WTC11 (cell line): ENCODE measurements around the gene SPECC1L.

Experiments
- FOXK1 ChIP-seq: sonication (generic); formaldehyde crosslinking; IDR thresholded peaks from 2 replicates; pipeline ENCODE4 v1.8.0; 2022; ENCODE audit warnings: mild to moderate bottlenecking, moderate library complexity, missing genetic modification reagents
- MXD4 ChIP-seq: fragments of 250-450 bp; sonication (Bioruptor Pico); IDR thresholded peaks from 2 replicates; pipeline ENCODE4 v1.8.0; 2021; ENCODE audit warnings: mild to moderate bottlenecking, moderate library complexity, borderline replicate concordance
- SP1 ChIP-seq: sonication (generic); formaldehyde crosslinking; conservative IDR thresholded peaks from 2 replicates; pipeline ENCODE4 v1.8.1; 2022; ENCODE audit warnings: missing genetic modification reagents
- TEAD1 ChIP-seq: sonication (generic); formaldehyde crosslinking; IDR thresholded peaks from 2 replicates; pipeline ENCODE4 v1.8.0; 2022; ENCODE audit warnings: mild to moderate bottlenecking, missing genetic modification reagents
- TP53 ChIP-seq: sonication (generic); formaldehyde crosslinking; IDR thresholded peaks from 2 replicates; pipeline ENCODE4 v1.8.1; 2023; ENCODE audit warnings: mild to moderate bottlenecking, missing genetic modification reagents
- TF ChIP-seq, protein P1 (sequence below): sonication (generic); formaldehyde crosslinking; IDR thresholded peaks from 2 replicates; pipeline ENCODE4 v1.8.1; 2022; ENCODE audit warnings: low read depth, missing genetic modification reagents, borderline replicate concordance
- TF ChIP-seq, protein P2 (sequence below): fragments of 200-600 bp; IDR thresholded peaks from 2 replicates; pipeline ENCODE4 v1.8.0; 2022; ENCODE audit warnings: antibody characterized with exemption

DNA sequence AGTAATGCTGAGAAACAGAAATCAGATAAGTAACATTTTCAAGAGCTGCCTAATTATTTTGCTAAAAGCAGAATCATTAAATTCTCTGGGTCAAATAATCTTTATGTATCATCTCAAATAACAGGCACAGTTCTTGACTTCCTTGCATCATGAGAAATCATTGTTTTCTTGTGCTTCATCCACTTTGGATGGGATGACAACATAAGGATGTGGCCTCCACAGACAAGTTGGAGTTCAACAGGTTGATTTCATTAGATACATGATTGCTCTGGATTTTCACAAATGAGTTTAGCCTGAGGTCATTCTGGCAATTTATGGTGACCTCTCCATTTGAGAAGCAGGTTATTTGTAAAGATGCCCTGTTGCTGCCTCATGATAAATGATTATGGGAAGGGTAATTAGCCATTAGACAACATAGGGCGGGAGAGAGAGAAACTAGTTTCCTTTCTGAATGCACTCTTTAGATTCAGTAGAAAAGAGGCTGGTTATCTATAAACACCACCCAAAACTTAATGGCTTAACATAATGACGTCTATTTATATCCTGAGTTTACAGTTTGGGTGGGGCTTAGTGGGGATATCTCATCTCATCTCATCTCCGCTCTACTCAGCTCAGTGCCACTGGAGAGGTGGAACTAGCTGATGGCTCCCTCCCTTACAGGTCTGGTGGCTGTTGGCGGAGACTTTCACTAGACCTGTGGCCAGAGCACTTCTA lies 121.7 kb downstream of the SPECC1L start:
- TF ChIP-seq MXD4 (CRISPR knock-in tag) (no peak), SP1 (CRISPR knock-in tag) (no peak), TEAD1 (CRISPR knock-in tag) (no peak), FOXK1 (CRISPR knock-in tag) (no peak), TP53 (CRISPR knock-in tag) (no peak)
- TF ChIP-seq, protein P1, sequence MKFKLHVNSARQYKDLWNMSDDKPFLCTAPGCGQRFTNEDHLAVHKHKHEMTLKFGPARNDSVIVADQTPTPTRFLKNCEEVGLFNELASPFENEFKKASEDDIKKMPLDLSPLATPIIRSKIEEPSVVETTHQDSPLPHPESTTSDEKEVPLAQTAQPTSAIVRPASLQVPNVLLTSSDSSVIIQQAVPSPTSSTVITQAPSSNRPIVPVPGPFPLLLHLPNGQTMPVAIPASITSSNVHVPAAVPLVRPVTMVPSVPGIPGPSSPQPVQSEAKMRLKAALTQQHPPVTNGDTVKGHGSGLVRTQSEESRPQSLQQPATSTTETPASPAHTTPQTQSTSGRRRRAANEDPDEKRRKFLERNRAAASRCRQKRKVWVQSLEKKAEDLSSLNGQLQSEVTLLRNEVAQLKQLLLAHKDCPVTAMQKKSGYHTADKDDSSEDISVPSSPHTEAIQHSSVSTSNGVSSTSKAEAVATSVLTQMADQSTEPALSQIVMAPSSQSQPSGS (CRISPR knock-in tag): no peak
- TF ChIP-seq, protein P2, sequence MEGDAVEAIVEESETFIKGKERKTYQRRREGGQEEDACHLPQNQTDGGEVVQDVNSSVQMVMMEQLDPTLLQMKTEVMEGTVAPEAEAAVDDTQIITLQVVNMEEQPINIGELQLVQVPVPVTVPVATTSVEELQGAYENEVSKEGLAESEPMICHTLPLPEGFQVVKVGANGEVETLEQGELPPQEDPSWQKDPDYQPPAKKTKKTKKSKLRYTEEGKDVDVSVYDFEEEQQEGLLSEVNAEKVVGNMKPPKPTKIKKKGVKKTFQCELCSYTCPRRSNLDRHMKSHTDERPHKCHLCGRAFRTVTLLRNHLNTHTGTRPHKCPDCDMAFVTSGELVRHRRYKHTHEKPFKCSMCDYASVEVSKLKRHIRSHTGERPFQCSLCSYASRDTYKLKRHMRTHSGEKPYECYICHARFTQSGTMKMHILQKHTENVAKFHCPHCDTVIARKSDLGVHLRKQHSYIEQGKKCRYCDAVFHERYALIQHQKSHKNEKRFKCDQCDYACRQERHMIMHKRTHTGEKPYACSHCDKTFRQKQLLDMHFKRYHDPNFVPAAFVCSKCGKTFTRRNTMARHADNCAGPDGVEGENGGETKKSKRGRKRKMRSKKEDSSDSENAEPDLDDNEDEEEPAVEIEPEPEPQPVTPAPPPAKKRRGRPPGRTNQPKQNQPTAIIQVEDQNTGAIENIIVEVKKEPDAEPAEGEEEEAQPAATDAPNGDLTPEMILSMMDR: no peak
